ENCODE data around the gene MED8. TPM values are rescaled to one million over a fixed set of nuclear protein-coding genes. Genes with fewer than 3 reads are reported as not detected.

MED8 gene
- polyA plus RNA-seq, 2 of the 4 experiments (the other 2 are of a cell fraction), result 21.8 to 33.9 TPM

GRCh38 chr1:43354936-43355335, 34.7 kb downstream of the MED8 start (continued):
- TF ChIP-seq REST (IDR thresholded peaks at IDR 0.05) (no peak), HOXB13 (CRISPR knock-in tag; IDR thresholded peaks at IDR 0.05; ENCODE audit: low read depth) (no peak), MAFK (IDR thresholded peaks at IDR 0.05; ENCODE audit: partially characterized antibody) (no peak), HOXA7 (CRISPR knock-in tag; IDR thresholded peaks at IDR 0.05) (no peak), RNF2 (IDR thresholded peaks at IDR 0.05; ENCODE audit: borderline replicate concordance, low read depth) (no peak), E2F6 (IDR thresholded peaks at IDR 0.05; ENCODE audit: borderline replicate concordance, low read depth) (no peak), JUNB (IDR thresholded peaks at IDR 0.05) (no peak), PBX3 (IDR thresholded peaks at IDR 0.05) (no peak), HEYL (CRISPR knock-in tag; IDR thresholded peaks at IDR 0.05) (no peak), KDM1A (IDR thresholded peaks at IDR 0.05; ENCODE audit: low read depth) (no peak)

GRCh38 chr1:43354471-43354870, 35.1 kb downstream of the MED8 start:
- Histone ChIP-seq H3K27ac (no peak overlapping the region), H3K4me3 (no peak overlapping the region), H3K9me3 (no peaks in the 10 kb centered on the region), H3K4me2 (no peak overlapping the region), H3K4me1 (peaks cover 12% of the 10 kb centered on the region; the same call in 2 of the 3 replicates)
- 89% methylated on average over 2 of the region's 2 CpGs for WGBS (ENCODE audit: missing lambda C conversion rate)
- ChIA-PET POLR2A (no interaction called here), CTCF (interaction anchor here (1.7 kb wide), 1 partner anchor 14 kb away, joined by 4 read pairs; the partner anchor contains the start of gene ELOVL1)
- DNase-seq (ENCODE audit: low read depth in 1 of 2, low spot score in 1 of 2) (no peak), ATAC-seq (no peak), FAIRE-seq (no peak)
- no peak for TF ChIP-seq TFCP2L1 (CRISPR knock-in tag; IDR thresholded peaks at IDR 0.05)

GRCh38 chr1:43352881-43353280, 36.7 kb downstream of the MED8 start:
- TF ChIP-seq SMC3 (IDR thresholded peaks at IDR 0.05), result no peak
- TF ChIP-seq NR3C1 (IDR thresholded peaks at IDR 0.05), result no peak
- no peak for TF ChIP-seq HEYL (CRISPR knock-in tag; IDR thresholded peaks at IDR 0.05)
- no peak for TF ChIP-seq TFCP2L1 (CRISPR knock-in tag; IDR thresholded peaks at IDR 0.05)
- TF ChIP-seq E2F6 (IDR thresholded peaks at IDR 0.05; ENCODE audit: borderline replicate concordance, low read depth), result no peak
- TF ChIP-seq ZSCAN20 (CRISPR knock-in tag; IDR thresholded peaks at IDR 0.05), result no peak
- no peak for TF ChIP-seq KDM1A (IDR thresholded peaks at IDR 0.05; ENCODE audit: low read depth)
- no peak for TF ChIP-seq ELK1 (IDR thresholded peaks at IDR 0.05; ENCODE audit: low read depth, low read length)
- TF ChIP-seq HOXB5 (CRISPR knock-in tag; IDR thresholded peaks at IDR 0.05), result no peak
- no peak for TF ChIP-seq MAFK (IDR thresholded peaks at IDR 0.05; ENCODE audit: partially characterized antibody)
- no peak for TF ChIP-seq CHD4 (IDR thresholded peaks at IDR 0.05; ENCODE audit: borderline replicate concordance)
- TF ChIP-seq RARB (CRISPR knock-in tag; IDR thresholded peaks at IDR 0.05), result no peak
- ChIA-PET POLR2A (interaction anchor here (0.6 kb wide), 1 partner anchor 14 kb away, joined by 8 read pairs; no protein-coding TSS in a partner anchor), CTCF (interaction anchor here (0.6 to 1.3 kb wide), 2 partner anchors 37 to 126 kb away, joined by 3 to 4 read pairs; no protein-coding TSS in a partner anchor)
- Histone ChIP-seq H3K27ac (no peak overlapping the region), H3K4me3 (no peak overlapping the region), H3K4me2 (no peak overlapping the region), H3K4me1 (peaks cover 16% of the 10 kb centered on the region; the same call in 2 of the 3 replicates), H3K9me3 (no peaks in the 10 kb centered on the region)
- 83% methylated on average over 3 of the region's 3 CpGs for WGBS (ENCODE audit: missing lambda C conversion rate)
- no peak for FAIRE-seq
- ATAC-seq, result no peak
- no peak for DNase-seq (ENCODE audit: low read depth in 1 of 2, low spot score in 1 of 2)
